ENCODE results near the gene EXOC3. TPM values are rescaled to one million over a fixed set of nuclear protein-coding genes. Genes with fewer than 3 reads are reported as not detected.

EXOC3 gene
- total RNA-seq, 1 donor from 2014 or later: 43.9 TPM

- Mint-ChIP-seq H3K4me1 (ENCODE audit: unreplicated experiment) (peaks cover 6% of the 10 kb centered on the region), H3K27ac (ENCODE audit: unreplicated experiment) (no peak overlapping the region), H3K9me3 (ENCODE audit: unreplicated experiment) (no peaks in the 10 kb centered on the region), H3K27me3 (ENCODE audit: unreplicated experiment) (peaks cover 21% of the 10 kb centered on the region), H3K36me3 (ENCODE audit: low read depth, unreplicated experiment) (peaks cover 8% of the 10 kb centered on the region), H3K4me3 (ENCODE audit: unreplicated experiment) (no peak overlapping the region)
- TF ChIP-seq CTCF (IDR thresholded peaks at IDR 0.05; ENCODE audit: unreplicated experiment): no peak
- no peak for DNase-seq (ENCODE audit: low spot score)
Observed at GRCh38 chr5:514673-515072, 71.7 kb downstream of the EXOC3 start.

- DNase-seq (ENCODE audit: low spot score): no peak
- peaks cover 6% of the 10 kb centered on the region for H3K4me1 Mint-ChIP-seq (ENCODE audit: unreplicated experiment)
- H3K36me3 Mint-ChIP-seq (ENCODE audit: low read depth, unreplicated experiment): peaks cover 8% of the 10 kb centered on the region
- peaks cover 22% of the 10 kb centered on the region for H3K27me3 Mint-ChIP-seq (ENCODE audit: unreplicated experiment)
- TF ChIP-seq CTCF (IDR thresholded peaks at IDR 0.05; ENCODE audit: unreplicated experiment): no peak
- H3K9me3 Mint-ChIP-seq (ENCODE audit: unreplicated experiment): no peaks in the 10 kb centered on the region
- no peak overlapping the region for H3K27ac Mint-ChIP-seq (ENCODE audit: unreplicated experiment)
- H3K4me3 Mint-ChIP-seq (ENCODE audit: unreplicated experiment): peak overlapping the region; percentile 49
Observed at GRCh38 chr5:515273-515836, 72.4 kb downstream of the EXOC3 start.

GRCh38 chr5:516338-516925 is 73.5 kb downstream of the EXOC3 start:
- H3K4me1 Mint-ChIP-seq (ENCODE audit: unreplicated experiment): peaks cover 6% of the 10 kb centered on the region

More at GRCh38 chr5:516338-516925, 73.5 kb downstream of the EXOC3 start:
- H3K36me3 Mint-ChIP-seq (ENCODE audit: low read depth, unreplicated experiment): peaks cover 8% of the 10 kb centered on the region
- no peak for DNase-seq (ENCODE audit: low spot score)
- H3K27ac Mint-ChIP-seq (ENCODE audit: unreplicated experiment): no peak overlapping the region
- TF ChIP-seq CTCF (IDR thresholded peaks at IDR 0.05; ENCODE audit: unreplicated experiment): no peak
- no peak overlapping the region for H3K4me3 Mint-ChIP-seq (ENCODE audit: unreplicated experiment)
- H3K9me3 Mint-ChIP-seq (ENCODE audit: unreplicated experiment): no peaks in the 10 kb centered on the region
- peaks cover 23% of the 10 kb centered on the region for H3K27me3 Mint-ChIP-seq (ENCODE audit: unreplicated experiment)

Other genes starting within 250 kb of the EXOC3 start
- gene CCDC127, start 225.0 kb upstream of the EXOC3 start, total RNA-seq (ENCODE audit: unreplicated experiment): 8.1 TPM
- gene SDHA, start 224.9 kb upstream of the EXOC3 start, total RNA-seq (ENCODE audit: unreplicated experiment): 73.5 TPM
- 101 TPM for gene PDCD6, start 171.5 kb upstream of the EXOC3 start, total RNA-seq (ENCODE audit: unreplicated experiment)
- 8.7 TPM for gene AHRR, start 121.5 kb upstream of the EXOC3 start, total RNA-seq (ENCODE audit: unreplicated experiment)
- gene SLC9A3, start 81.3 kb downstream of the EXOC3 start, total RNA-seq (ENCODE audit: unreplicated experiment): 1.1 TPM
- gene CEP72, start 169.2 kb downstream of the EXOC3 start, total RNA-seq (ENCODE audit: unreplicated experiment): 11.9 TPM

All from endothelial cell (in vitro differentiated cells).